Measurements from ENCODE around the gene TCAIM.

The TCAIM gene

GRCh38 chr3:44444896-44445691, 106.5 kb downstream of the TCAIM start:
- DNase-seq (ENCODE audit: low read depth in 2 of 2), result no peak

- DNase-seq (ENCODE audit: low read depth in 2 of 2), result no peak
Measured at GRCh38 chr3:44445786-44446185, 107.2 kb downstream of the TCAIM start.

DNA sequence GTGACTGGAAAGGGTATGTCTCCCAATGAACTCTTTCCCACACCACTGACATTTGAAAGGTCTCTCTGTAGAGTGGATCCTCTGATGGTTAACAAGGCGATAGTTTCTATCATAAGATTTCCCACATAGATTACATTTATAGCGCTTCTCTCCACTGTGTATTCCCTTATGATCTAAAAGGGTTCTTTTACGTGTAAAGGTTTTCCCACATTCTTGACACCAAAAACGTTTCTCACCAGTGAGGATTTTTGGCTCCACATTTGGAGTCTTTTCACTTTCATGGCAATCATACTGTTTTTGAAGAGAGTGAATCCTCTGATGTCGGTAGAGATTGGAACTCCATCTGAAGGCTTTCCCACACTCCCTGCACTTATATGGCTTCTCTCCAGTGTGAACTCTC, 108.4 kb downstream of the TCAIM start:
- DNase-seq (ENCODE audit: low read depth in 2 of 2), result no peak

DNA sequence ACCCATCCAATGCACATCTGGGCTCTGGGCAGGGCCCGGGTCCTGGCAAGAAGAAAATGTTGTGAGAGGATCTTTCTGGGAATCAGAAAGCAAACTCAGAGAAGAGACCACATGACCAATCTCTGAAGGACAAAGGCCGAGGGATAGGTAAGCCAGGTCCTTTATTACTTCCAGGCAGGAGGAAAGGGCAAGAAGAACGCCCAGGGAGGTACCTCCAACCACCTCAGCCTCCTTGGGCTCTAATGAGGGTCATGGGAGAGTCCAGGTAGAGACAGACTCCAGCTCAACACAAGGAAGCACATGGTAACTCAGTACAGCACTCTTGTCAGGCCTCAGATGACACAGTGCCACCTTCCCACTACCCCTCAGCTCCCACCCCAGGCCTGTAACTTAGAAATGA, 112.9 kb downstream of the TCAIM start:
- DNase-seq (ENCODE audit: low read depth in 2 of 2), result no peak

DNA sequence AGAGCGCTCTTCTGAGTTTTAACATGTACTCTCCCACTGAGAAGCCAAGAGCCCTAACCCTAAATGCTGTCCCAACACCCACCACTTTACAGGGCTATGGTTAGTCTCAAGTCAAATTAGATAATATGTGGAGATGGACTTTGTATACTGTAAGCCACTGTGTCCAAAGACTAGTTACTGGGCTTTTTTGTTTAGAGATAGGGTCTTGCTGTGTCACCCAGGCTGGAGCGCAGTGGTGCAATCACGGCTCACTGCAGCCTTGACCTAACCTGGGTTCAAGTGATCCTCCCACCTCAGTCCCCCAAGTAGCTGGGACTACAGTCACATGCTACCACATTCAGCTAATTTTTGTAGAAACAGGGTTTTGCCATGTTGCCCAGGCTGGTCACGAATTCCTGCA, 115.7 kb downstream of the TCAIM start:
- no peak for DNase-seq (ENCODE audit: low read depth in 2 of 2)

- no peak for DNase-seq (ENCODE audit: low read depth in 2 of 2)
Measured at GRCh38 chr3:44455318-44455717, 116.8 kb downstream of the TCAIM start.
